IPS DF 4.7 (cell line): ENCODE measurements around the gene TMEM182.

Source experiments
- DNase-seq: peaks from one replicate; pipeline ENCODE4 v3.0.0-alpha.2; 2013; ENCODE audit warnings: low spot score; ENCODE audit errors: extremely low read depth

The TMEM182 gene, protein sequence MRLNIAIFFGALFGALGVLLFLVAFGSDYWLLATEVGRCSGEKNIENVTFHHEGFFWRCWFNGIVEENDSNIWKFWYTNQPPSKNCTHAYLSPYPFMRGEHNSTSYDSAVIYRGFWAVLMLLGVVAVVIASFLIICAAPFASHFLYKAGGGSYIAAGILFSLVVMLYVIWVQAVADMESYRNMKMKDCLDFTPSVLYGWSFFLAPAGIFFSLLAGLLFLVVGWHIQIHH

DNA sequence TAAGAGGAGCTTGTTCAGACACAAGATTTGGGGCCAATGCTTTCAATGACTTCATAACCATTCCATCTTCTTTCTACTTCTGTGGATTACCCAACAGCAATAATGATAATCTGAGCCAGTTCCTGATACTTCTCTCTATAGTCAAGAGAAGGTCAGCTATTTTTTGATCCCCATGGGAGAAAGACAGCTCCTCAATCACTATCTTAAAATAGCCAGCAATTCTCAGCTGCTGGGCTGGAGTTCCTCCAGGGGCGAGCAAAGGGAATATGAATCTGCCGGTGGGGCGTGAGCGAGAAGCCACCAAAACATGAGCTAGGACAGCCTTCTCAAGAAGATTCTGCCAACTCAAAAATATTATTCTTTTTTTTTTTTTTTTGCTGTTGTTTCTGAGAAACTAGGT, at the start of gene TMEM182:
TMEM182 (plus strand) TSS at position 269 of the 400 bp plus-strand sequence. CDS start 187 bp downstream, outside the sequence.
- no peak for DNase-seq

DNA sequence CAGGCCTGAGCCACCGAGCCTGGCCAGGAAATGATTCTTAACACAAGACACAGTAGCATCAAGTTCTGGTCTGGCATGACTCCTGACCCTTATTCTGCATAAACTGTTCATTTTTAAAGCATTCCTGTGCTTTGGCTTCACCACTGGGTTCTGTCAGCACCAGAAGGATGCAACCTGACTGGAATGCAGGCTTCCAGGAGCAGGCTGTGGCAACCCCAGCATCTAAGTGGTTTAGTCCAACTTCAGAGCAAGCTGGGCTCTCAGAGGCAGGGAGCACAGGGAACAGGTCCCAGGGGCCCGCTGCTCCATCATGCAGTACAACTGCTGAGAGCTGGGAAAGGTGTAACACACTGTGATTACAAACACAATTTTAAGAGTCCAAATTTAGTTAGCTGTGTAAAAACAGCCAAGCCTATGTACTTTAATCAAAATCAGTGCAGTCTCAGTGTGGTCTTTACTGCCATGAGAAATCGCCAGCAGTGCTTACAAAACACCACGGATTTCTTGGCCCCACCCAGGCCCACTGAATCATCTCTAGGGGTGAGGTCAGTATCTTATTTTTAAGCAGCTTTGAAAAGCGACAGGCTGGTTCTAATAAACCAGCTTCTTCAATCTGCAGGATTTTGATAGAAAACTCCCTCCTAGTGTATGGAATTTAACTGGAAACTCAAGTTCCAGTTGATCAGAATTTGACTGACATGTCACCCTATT, 44.4 kb upstream of the TMEM182 start:
- no peak for DNase-seq

DNA sequence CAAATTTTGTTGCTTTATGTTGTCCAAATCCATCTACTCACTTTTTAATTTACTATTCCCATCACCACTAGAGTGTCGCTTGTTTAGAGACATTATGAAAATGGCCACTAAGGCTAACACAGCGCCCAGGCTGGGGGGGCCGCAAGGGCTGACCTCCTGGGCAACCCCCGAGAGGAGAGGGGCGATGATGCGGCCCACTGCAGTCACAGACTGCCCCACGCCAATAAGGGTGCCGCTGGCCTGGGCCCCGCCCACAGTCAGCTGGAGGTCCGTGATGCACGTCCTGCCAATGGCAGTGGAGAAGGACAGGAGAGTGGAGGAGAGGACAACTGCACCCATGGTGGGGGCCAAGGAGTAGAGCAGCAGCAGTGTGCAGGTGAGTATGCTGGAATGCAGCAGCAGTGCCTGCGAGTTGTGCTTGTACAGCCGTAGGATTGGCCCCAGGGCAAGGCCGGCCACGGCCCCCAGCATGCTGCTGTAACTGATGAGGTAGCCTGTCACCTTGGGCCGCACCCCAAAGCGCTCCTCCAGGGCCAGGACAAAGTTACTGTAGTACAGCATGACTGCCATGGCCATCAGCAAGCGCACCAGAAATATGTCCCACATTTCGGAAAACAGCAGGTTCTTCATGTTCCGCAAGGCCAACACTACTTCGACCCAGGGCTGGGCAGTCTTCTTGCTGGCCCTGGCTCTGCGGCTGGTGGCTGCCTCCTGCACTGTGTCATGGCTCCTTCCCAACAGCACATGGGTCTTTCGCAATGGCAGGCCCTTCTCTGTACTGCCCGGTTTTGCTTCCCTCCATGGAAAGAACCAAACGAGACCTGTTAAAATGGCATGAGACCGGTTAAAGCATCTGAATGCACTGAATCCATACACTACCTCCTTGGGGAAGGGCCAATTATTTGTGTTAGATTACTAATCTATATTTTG, 43.2 kb upstream of the TMEM182 start:
- no peak for DNase-seq

DNA sequence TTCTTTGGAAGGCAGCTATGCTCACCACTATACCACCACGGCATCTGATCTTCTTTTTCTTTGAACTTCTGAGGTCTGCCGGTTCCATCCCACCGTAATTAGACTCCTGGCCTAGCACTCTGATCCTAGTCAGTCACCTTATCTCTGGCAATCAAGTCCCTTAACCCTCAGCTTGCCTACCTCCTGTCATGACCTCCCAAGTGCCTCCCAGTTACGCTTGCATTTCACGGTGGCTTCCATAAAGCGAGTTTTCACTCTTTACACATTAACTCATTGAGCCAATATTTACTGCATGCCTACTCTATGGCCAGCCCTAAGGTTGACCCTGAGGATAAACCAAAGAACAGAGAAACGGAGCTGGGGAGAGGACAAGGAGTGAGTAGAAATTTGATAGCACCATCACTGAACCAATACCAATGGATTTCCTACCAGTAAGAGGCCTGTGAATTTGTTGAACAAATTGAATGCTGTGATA, 37.8 kb upstream of the TMEM182 start:
- DNase-seq: no peak

DNA sequence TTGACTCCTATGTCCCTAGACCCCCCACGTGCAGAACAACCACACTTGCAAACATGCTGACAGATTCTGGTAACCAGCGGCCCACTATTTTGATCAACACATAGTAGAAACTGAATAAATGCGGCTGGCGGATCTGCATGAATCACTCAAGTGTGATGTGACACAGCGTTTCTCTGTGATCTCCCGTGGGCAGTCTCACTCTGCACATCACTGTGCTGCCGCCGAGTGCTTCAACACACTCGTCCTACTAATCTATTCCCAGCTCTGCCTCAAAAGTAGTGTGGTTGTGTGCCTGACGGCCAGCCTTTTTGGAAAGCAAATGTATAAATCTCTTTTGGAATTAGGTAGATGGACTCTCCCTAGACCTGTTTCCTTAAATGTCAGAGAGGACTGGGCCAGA, 37.3 kb upstream of the TMEM182 start:
- DNase-seq: no peak

DNA sequence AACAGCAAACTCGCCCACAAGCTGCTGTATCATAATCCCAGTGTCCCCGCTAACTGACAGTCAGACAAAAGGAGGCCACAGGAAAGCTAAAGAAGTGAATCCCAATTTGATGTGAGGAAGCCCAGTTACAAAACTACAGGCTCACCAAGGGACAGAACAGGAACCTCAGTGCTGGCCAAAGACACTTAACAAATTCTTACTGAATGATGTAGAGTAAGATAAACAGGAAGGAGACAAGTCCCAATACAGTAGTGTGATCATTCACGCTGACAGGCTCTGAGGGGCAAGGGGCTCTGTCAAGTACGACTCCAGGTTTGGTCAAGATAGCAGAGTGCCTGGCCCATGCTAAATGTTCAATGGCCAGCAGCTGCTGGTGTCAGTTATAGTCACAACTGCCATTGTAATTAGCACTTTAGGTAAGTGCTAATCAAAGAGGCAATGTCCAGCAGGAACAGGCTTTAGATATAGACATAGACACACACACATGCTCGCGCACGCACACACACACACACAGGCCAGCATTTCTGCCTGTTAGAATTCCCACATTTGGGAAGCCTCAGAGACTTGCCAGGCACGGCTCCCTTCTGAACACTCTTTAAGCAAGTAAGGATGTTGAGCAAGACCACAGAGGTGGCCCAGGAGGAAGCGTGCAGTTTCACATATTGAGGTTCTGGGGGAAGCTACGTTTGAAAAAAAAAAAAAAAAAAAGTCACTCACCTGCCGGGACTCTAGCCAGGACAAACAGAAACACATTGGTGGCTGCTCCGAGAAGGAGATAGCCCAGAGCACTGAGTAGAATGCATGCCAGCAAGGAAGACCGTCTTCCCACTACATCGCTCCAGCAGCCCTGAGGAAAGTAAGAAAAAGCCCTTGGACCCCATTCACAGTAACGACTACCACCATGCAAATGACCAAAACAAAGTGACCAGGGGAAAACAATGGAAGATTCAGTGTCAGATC, 35.4 kb upstream of the TMEM182 start:
- DNase-seq: no peak

DNA sequence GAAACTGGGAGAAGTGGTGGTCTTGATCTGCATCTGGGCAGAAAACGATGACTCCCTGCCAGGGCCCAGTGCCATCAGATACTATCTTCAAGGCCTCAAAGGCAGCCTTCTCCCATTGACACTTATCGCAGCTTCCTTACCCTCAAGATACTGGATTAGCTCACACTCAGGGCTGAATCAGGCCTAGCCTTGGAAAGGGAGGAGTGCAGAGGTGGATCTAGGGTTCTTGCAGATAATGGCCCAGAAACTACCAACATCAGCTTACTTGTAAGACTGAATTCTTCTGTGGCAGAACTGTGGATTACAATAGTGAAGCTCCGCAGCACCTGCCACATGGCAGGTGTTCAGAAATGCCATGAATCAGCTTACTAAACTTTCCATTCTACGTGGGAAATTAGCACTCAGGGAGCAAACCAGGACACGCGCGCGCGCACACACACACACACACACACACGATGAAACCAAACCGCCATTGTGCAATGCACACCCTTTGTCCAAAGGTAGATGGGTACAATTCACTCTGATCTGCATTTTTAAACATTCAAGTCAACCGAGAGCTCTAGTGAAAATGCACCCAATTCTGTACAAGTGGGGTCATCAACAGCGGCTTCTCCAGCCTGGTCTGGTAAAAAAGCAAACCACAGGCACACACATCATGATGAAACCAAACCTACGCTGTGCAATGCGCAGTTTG, 26.3 kb upstream of the TMEM182 start:
- no peak for DNase-seq

DNA sequence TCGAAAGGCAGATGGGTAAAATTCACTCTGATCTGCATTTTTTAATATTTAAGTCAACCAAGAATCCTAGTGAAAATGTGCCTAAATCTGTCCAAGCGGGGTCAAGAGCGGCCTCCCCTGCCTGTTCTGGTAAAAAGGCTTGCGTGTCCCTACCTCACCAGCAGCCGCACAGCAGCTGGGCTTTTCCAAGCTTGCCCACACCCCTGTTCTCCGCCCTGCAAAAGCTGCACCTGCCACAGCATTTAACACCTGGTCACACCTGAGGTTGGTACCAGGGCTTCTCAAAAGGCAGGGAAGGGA, 25.8 kb upstream of the TMEM182 start:
- no peak for DNase-seq

DNA sequence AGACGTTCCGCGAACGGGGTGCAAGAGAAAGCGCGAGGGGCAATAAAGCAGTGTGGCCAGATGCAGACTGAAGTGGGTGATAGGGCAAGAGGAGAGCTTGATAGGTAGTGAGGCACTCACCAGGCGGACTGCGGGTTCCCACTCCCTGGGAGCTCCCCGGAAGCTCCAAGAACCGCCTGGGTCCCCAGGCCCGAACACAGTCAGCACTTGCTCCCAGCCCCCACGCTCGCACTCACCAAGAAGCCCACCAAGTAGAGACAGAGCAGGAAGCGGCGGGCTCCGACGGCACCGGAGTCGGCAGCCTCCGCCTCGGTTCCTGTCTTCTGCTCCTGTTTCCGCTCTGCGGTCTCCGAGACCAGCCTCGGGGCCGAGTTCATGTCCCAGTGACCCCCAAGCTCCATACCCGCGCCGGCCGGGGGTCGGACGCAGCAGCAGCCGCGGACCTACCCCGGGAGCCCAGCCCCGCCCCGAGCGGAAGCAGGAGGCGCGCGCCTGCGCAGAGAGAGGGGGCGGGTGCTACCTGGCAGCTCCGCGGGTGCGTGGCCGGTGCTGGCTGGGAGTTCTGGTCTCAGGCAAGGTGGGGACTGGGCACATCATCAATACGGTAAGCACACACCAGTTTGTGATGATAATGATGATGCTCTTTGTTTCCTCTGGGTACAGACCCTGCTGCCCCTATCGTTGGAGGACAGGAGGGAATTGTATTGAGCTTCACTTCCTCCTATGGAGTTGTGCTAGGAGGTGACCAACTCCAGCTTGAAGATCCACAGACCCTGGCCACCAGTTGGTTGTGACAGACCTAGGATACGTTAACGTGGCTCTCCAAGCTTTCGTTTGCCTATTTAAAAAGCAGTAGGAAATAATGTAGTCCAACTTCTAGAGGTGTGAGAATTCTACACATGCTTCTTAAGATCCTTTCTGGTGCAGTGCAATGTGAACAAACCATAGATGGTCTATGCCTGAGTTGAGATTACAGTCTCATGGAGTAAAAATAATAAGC, 25.1 kb upstream of the TMEM182 start:
- DNase-seq: peak; percentile 22

DNA sequence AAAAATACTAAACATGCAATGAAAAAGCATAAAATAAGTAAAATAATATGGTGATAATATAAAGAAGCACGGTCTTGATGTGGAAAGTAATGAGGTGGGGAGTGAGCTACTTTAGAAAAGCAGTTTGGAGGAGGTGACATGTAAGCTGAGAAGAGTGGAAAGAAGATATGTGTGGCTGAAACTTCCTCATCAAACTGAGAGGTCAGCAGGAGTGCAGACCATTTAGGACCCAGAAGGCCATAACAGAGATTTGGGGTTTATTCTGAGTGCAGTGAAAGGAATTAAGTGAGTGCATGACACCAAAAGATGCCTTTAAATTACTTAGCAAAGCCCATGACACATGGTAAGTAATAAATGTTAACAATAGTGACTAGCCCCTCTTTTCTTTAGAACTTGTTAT, 24.4 kb upstream of the TMEM182 start:
- DNase-seq: no peak

DNA sequence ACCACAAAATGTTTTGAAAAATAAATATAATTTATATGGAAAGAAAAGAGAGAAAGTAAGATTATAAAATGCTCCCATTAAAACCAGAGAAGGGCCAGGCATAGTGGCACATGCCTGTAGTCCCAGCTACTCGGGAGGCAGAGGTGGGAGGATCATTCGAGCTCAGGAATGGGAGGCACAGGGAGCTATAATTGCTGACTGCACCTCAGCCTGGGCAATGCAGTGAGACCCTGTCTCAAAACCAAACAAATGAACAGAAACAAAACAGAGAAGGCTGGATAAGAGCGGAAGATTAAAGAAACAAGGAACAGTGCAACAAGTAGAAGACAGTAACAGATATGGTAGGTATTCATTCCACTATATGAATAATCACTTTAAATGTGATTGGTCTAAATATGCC, 18.6 kb upstream of the TMEM182 start:
- no peak for DNase-seq

DNA sequence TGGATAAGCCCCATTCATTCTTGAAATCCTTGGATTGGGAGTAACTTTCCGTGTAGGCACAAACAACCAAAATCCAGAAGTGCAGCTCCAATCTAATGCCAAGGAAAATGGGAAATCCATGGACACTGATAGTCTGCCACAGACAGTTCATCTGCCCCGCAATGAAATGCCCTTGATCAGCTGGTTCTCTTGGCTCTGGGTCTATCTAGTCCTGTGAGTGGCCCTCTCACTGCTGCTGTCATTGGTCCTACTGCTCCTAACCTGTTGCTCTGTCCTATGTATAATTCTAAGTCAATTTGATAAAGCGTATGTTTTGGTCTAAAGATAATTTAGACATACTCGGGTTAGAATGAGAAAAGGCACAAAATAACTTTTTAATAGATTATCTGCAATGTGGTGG, 13.7 kb upstream of the TMEM182 start:
- no peak for DNase-seq

DNA sequence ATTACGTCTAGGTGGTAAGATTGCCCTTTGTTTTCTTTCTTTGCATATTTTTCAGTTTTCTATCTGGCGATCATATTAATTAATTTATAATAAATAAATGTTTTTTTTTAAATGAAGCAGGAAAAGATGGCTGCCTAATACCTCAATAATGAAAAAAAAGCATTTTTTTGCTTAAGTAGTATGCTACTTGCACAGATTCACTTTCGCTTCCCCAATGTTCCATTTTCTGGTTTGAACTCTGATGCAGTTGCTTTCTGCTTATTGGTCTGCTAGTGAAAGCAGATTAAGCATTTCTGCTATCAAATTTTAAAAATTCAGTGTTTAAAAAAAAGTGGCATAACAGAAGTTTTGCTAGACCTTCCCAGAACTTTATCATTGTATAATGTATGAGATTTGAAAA, 11.9 kb upstream of the TMEM182 start:
- DNase-seq: no peak

DNA sequence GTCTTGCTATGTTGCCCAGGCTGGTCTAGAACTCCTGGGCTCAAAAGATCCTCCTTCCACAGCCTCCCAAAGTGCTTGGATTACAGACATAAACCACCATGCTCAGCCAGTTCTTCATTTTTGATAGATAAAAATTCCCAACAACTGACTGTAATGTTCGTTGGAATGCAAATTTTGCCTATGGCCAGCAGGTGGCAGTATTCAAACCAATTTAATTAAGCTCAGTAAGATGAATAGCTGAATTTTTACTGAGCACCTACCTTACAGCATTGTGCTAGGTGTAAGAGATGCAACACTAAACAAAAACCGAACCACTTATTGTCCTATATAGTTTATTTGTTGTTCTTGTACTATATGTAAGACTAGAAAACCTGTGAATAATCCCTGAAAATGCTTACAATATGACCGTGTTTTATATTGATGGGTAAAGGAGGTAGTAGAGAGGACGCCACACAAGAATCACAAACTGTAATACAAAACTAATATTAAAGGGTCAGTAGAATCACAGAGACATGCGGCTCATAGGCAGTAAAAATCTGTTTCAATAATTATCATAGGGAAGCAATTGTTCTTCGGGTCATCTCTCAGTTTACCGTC, 8.2 kb upstream of the TMEM182 start:
- no peak for DNase-seq

DNA sequence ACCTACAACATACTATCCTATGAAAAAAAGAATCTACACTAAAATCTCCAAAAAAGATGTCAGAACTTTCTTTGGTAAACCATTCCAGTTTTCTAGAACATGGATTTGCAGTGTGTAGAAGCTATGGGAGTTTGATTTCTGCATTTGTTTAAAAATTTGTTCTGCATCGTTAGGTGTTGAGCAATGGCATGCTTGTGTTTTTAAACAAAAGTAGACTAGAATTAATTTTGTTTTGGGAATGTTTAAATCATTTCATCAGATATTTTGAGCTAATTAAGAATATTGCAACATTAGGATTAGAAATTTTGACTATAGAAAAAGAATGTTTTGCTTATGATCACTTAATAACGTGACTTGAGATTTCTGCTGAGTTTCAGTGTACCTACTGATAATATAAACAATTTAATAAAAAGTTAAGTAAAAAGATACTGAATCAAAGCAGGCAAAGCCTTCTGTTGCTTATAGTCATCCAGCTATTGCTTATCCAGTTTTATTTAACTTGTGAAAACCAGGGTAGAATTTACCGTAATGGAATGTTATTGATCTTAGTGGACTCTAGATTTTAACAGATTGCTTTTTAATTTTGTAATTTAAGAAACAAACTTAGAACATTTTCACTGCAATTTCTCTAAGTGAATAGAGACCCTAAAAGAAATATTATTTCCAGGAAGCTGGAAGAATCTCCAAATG, 7.2 kb upstream of the TMEM182 start:
- no peak for DNase-seq

DNA sequence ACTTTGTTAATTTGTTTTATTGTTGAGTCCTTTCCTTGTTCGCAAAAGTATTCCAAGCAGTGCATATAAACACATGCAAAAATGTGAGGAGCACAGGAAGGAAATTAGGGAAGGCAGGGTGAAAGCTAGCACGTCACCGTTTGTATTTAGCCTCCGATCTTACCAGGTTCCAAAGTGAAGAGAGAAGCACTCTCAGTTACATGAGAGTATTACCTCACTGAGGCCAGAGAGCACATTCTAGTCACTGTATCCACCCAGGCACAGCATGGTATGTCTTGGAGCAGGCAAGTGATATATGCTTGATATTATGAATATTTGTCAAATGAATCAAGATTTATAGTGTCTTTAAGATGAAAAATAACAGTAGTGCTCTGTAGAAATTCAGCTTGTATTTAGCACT, 6.5 kb upstream of the TMEM182 start:
- DNase-seq: no peak

DNA sequence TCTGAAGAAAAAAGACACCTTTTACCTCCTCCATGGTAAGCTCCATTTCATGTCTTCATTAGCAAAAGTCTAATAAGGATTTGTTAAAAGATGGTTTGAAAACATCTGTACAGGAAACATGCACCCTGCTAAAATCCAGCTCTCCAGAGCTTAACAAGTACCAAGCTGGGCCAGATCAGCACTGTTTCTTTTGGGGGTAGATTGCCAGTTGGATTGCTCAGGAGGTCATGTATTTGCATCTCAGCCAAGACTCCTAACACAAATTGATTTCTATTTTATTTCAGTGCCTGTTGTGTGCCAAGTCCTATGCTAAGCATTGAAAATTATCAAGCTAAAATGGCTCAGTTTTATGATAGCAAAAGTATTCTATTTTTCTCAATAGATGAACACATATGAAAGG, 3.4 kb upstream of the TMEM182 start:
- no peak for DNase-seq

DNA sequence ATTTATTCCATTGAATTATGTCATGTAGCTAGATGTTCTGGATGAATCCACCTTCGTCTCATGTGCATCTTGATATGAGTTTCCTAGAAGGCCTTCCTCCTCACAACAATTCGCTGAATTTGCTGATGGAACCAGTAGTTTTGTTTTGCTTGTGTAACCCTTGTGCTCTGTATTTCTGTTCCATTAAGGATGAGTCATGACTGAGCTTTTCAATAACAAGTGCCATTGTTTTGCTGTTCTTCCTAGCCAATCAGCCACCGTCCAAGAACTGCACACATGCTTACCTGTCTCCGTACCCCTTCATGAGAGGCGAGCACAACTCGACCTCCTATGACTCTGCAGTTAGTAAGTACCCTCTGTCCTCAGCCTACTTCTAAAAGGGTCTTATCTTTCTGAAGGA, 2.3 kb downstream of the TMEM182 start:
- DNase-seq: no peak
